UCSD-AML1 (cell line): ENCODE measurements around the gene ELAVL1.

Experiments
- DNase-seq: peaks from one replicate; lab custom pipeline; 2025; ENCODE audit not compliant: unreplicated experiment; lab: John Stamatoyannopoulos, UW

The ELAVL1 gene

GRCh38 chr19:7912697-7913564 lies 92.5 kb downstream of the ELAVL1 start:
- DNase-seq = no peak

GRCh38 chr19:7912144-7912696 lies 93.2 kb downstream of the ELAVL1 start:
- no peak for DNase-seq

GRCh38 chr19:7911508-7912143 lies 93.8 kb downstream of the ELAVL1 start:
- DNase-seq = no peak

- no peak for DNase-seq
Observed at GRCh38 chr19:7910321-7911161, 94.9 kb downstream of the ELAVL1 start.

GRCh38 chr19:7909471-7910067 lies 95.9 kb downstream of the ELAVL1 start:
- DNase-seq = no peak

- no peak for DNase-seq
Observed at GRCh38 chr19:7908742-7909461, 96.5 kb downstream of the ELAVL1 start.
